Right atrium auricular region (tissue), 2 donors: ENCODE measurements around the gene MSH5. TPM values are rescaled to one million over a fixed set of nuclear protein-coding genes. Genes with fewer than 3 reads are reported as not detected.
A peak's percentile ranks its signal among the peaks of the same experiment; 100 is the strongest.

ENCODE experiments used
- DNase-seq: peaks from one replicate; pipeline ENCODE4 v3.0.0-alpha.2; 2019; ENCODE audit warnings: low spot score
- H3K27ac ChIP-seq, 2 donors: fragments of 200-600 bp; sonication (generic); 1 replicate in 1 of 2; 2 replicates in 1 of 2; pipeline ENCODE4 v1.5.1; 2016 to 2019
- H3K27me3 ChIP-seq, 2 donors: fragments of 200-600 bp; sonication (generic); one replicate each; pipeline versions ENCODE4 v1.5.1 to v1.6.0; 2017 to 2019
- H3K36me3 ChIP-seq: fragments of 200-600 bp; sonication (generic); one replicate; pipeline ENCODE4 v1.5.1; 2016
- H3K4me1 ChIP-seq, 2 donors: fragments of 200-600 bp; sonication (generic); one replicate each; pipeline versions ENCODE4 v1.5.1 to v1.6.0; 2017 to 2019
- H3K4me3 ChIP-seq, 2 donors: fragments of 200-600 bp; sonication (generic); 1 replicate in 1 of 2; 2 replicates in 1 of 2; pipeline ENCODE4 v1.5.1; 2017 to 2019; ENCODE audit warnings: mild to moderate bottlenecking in 1 of 2, moderate library complexity in 1 of 2
- H3K9me3 ChIP-seq, 2 donors: fragments of 200-600 bp; sonication (generic); one replicate each; pipeline ENCODE4 v1.5.1; 2019
- CTCF ChIP-seq, 2 donors: fragments of 200-600 bp; sonication (generic); IDR thresholded peaks; one replicate each; pipeline ENCODE4 v1.5.1; 2019; ENCODE audit warnings: antibody characterized with exemption in 2 of 2
- total RNA-seq, 2 donors: library from RNA; depleted of rRNA; stranded (reverse); fragments of >200 nt; gene quantifications; one replicate each; pipeline ENCODE4 v1.1.0, GENCODE V29; 2016

The MSH5 gene
- total RNA-seq, 2 donors from 2014 or later: 0.37 to 0.98 TPM

- Histone ChIP-seq H3K9me3 (no peaks in the 10 kb centered on the region), H3K4me1 (peaks cover 0 to 55% of the 10 kb centered on the region in 2 donors), H3K36me3 (peaks cover 42% of the 10 kb centered on the region), H3K27ac (peak overlapping the region; percentile 93 to 96), H3K27me3 (no peaks in the 10 kb centered on the region), H3K4me3 (no peak overlapping the region)
- no peak for DNase-seq
- no peak for TF ChIP-seq CTCF (IDR thresholded peaks at IDR 0.05)
These were observed 6.1 kb upstream of the MSH5 start for GRCh38 chr6:31733734-31734133.

GRCh38 chr6:31734247-31734820 lies 5.5 kb upstream of the MSH5 start:
- Histone ChIP-seq H3K27me3 (no peaks in the 10 kb centered on the region), H3K27ac (peak overlapping the region; percentile 93 to 96), H3K4me1 (peaks cover 0 to 56% of the 10 kb centered on the region in 2 donors), H3K9me3 (no peaks in the 10 kb centered on the region), H3K36me3 (peaks cover 42% of the 10 kb centered on the region), H3K4me3 (peak overlapping the region; percentile 72)
- TF ChIP-seq CTCF (IDR thresholded peaks at IDR 0.05): no peak
- no peak for DNase-seq

GRCh38 chr6:31734821-31735406 lies 4.9 kb upstream of the MSH5 start:
- H3K4me1 ChIP-seq: peaks cover 0 to 59% of the 10 kb centered on the region in 2 donors
- no peaks in the 10 kb centered on the region for H3K9me3 ChIP-seq
- DNase-seq: peak; percentile 75
- H3K36me3 ChIP-seq: peaks cover 42% of the 10 kb centered on the region
- H3K27ac ChIP-seq: peak overlapping the region; percentile 93 to 96
- H3K4me3 ChIP-seq: peak overlapping the region; percentile 72
- TF ChIP-seq CTCF (IDR thresholded peaks at IDR 0.05): no peak
- H3K27me3 ChIP-seq: no peaks in the 10 kb centered on the region

GRCh38 chr6:31736021-31736767 lies 3.6 kb upstream of the MSH5 start, which contains the start of gene CLIC1:
TSS of gene CLIC1 (minus strand) at chr6:31736530. CDS start at chr6:31736300, 230 bp downstream.
- DNase-seq: peak; percentile 94
- Histone ChIP-seq H3K27me3 (no peaks in the 10 kb centered on the region), H3K9me3 (no peaks in the 10 kb centered on the region), H3K27ac (peak within 1 kb of the TSS; percentile 93 to 96), H3K4me1 (peaks cover 0 to 57% of the 10 kb centered on the region in 2 donors), H3K36me3 (peaks cover 32% of the 10 kb centered on the region), H3K4me3 (peak within 1 kb of the TSS; percentile 72)
- TF ChIP-seq CTCF (IDR thresholded peaks at IDR 0.05): no peak

GRCh38 chr6:31736768-31737314 lies 3.0 kb upstream of the MSH5 start:
- Histone ChIP-seq H3K9me3 (no peaks in the 10 kb centered on the region), H3K27me3 (no peaks in the 10 kb centered on the region), H3K36me3 (peaks cover 25% of the 10 kb centered on the region), H3K4me3 (peak overlapping the region; percentile 72), H3K27ac (peak overlapping the region; percentile 93 to 96), H3K4me1 (peaks cover 0 to 57% of the 10 kb centered on the region in 2 donors)
- DNase-seq: peak; percentile 60
- TF ChIP-seq CTCF (IDR thresholded peaks at IDR 0.05): no peak
